Erythroblast (primary cell): Measurements from ENCODE around the gene WFDC1.

Source experiments
- GATA1 ChIP-seq: IDR thresholded peaks from 2 replicates; pipeline ENCODE4 v1.6.1; 2011; ENCODE audit warnings: low read depth, mild to moderate bottlenecking, control low read depth, low read length, moderate library complexity
- POLR2A ChIP-seq: IDR thresholded peaks from 2 replicates; pipeline ENCODE4 v1.6.1; 2011; ENCODE audit warnings: mild to moderate bottlenecking, low read length

DNA sequence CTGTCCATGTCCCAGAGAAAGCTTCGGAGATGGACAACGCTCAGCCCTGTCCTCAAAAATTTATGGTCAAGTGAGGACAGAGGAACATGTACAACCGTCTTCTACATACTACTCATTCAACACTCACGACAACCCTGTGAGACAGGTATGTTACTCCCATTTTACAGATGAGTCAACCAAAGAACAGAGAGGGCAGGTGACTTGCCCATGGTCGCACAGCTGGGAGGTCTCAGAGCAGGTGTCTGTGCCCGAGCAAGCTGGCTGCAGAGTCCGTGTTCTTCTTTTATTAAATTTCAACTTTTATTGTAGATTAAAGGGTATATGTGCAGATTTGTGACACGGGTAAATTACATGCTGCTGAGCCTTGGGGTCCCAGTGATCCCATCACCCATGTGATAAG lies 5.8 kb upstream of the WFDC1 start:
- no peak for TF ChIP-seq POLR2A
- no peak for TF ChIP-seq GATA1
